Mammary epithelial cell (primary cell): Measurements from ENCODE around the gene UBLCP1.

Source experiments
- EZH2 ChIP-seq: IDR thresholded peaks from 2 replicates; pipeline ENCODE4 v1.6.1; 2012; ENCODE audit warnings: low read length, inconsistent platforms, borderline replicate concordance
- TF ChIP-seq, protein P1 (sequence below), 2 donors: IDR thresholded peaks in 1 of 2; conservative IDR thresholded peaks in 1 of 2; 2 replicates each; pipeline ENCODE4 v1.5.1; 2011 to 2012; ENCODE audit warnings: inconsistent platforms in 2 of 2, low read length in 2 of 2, mild to moderate bottlenecking in 2 of 2, control low read depth in 1 of 2, low read depth in 1 of 2; ENCODE audit not compliant: insufficient read depth in 1 of 2; ENCODE audit errors: extremely low read depth in 1 of 2

DNA sequence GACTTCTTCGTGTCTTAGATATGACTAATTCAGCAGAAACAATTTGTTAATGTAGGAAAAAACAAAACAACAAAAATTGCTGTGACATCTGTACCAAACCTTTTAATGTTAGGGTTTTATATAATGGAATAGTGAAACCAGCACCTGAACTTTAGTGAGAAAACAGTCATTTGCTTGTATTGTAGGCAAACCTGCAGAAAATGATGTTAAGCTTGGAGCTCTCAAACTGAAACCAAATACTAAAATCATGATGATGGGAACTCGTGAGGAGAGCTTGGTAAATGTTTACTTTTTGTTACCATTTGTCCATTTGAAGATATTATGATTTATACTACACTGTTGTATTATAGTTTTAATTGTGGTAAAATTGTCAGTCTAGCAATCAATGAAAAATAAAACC lies 6.6 kb downstream of the UBLCP1 start:
- TF ChIP-seq, protein P1, sequence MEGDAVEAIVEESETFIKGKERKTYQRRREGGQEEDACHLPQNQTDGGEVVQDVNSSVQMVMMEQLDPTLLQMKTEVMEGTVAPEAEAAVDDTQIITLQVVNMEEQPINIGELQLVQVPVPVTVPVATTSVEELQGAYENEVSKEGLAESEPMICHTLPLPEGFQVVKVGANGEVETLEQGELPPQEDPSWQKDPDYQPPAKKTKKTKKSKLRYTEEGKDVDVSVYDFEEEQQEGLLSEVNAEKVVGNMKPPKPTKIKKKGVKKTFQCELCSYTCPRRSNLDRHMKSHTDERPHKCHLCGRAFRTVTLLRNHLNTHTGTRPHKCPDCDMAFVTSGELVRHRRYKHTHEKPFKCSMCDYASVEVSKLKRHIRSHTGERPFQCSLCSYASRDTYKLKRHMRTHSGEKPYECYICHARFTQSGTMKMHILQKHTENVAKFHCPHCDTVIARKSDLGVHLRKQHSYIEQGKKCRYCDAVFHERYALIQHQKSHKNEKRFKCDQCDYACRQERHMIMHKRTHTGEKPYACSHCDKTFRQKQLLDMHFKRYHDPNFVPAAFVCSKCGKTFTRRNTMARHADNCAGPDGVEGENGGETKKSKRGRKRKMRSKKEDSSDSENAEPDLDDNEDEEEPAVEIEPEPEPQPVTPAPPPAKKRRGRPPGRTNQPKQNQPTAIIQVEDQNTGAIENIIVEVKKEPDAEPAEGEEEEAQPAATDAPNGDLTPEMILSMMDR (conservative IDR thresholded peaks at IDR 0.05 in 1 of 2, IDR thresholded peaks at IDR 0.05 in 1 of 2; ENCODE audit: extremely low read depth in 1 of 2, insufficient read depth in 1 of 2, low read depth in 1 of 2, low read length in 2 of 2), result no peak
- TF ChIP-seq EZH2, result no peak
